Hepatocyte (in vitro differentiated cells): ENCODE measurements around the gene BNIPL.

Experiments
- CTCF ChIP-seq: fragments of 200-600 bp; sonication (generic); IDR thresholded peaks from 2 replicates; pipeline ENCODE4 v1.5.1; 2016; ENCODE audit warnings: antibody characterized with exemption, mild to moderate bottlenecking; ENCODE audit not compliant: poor library complexity
- EZH2 ChIP-seq: fragments of 200-600 bp; sonication (generic); IDR thresholded peaks from 2 replicates; pipeline ENCODE4 v1.6.1; 2016; ENCODE audit warnings: antibody characterized with exemption, mild to moderate bottlenecking, borderline replicate concordance

GRCh38 chr1:150997949-150998348, 38.4 kb upstream of the BNIPL start:
- TF ChIP-seq CTCF, result no peak
- TF ChIP-seq EZH2, result no peak
